GM18867 (cell line): ENCODE results near the gene KCNH3.
A peak's percentile ranks its signal among the peaks of the same experiment; 100 is the strongest.
"Not testable (repeated sequence)": the region's sequence is repeated elsewhere in the genome, so short reads cannot be mapped to it uniquely, and the experiment has no call there.

Experiments used
- ATAC-seq: cut with Tn5 transposase; IDR thresholded peaks from one replicate; pipeline ENCODE4 v1.9.1; 2021; ENCODE audit warnings: mild to moderate bottlenecking, moderate library complexity; ENCODE audit not compliant: unreplicated experiment

Gene KCNH3, protein sequence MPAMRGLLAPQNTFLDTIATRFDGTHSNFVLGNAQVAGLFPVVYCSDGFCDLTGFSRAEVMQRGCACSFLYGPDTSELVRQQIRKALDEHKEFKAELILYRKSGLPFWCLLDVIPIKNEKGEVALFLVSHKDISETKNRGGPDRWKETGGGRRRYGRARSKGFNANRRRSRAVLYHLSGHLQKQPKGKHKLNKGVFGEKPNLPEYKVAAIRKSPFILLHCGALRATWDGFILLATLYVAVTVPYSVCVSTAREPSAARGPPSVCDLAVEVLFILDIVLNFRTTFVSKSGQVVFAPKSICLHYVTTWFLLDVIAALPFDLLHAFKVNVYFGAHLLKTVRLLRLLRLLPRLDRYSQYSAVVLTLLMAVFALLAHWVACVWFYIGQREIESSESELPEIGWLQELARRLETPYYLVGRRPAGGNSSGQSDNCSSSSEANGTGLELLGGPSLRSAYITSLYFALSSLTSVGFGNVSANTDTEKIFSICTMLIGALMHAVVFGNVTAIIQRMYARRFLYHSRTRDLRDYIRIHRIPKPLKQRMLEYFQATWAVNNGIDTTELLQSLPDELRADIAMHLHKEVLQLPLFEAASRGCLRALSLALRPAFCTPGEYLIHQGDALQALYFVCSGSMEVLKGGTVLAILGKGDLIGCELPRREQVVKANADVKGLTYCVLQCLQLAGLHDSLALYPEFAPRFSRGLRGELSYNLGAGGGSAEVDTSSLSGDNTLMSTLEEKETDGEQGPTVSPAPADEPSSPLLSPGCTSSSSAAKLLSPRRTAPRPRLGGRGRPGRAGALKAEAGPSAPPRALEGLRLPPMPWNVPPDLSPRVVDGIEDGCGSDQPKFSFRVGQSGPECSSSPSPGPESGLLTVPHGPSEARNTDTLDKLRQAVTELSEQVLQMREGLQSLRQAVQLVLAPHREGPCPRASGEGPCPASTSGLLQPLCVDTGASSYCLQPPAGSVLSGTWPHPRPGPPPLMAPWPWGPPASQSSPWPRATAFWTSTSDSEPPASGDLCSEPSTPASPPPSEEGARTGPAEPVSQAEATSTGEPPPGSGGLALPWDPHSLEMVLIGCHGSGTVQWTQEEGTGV

DNA sequence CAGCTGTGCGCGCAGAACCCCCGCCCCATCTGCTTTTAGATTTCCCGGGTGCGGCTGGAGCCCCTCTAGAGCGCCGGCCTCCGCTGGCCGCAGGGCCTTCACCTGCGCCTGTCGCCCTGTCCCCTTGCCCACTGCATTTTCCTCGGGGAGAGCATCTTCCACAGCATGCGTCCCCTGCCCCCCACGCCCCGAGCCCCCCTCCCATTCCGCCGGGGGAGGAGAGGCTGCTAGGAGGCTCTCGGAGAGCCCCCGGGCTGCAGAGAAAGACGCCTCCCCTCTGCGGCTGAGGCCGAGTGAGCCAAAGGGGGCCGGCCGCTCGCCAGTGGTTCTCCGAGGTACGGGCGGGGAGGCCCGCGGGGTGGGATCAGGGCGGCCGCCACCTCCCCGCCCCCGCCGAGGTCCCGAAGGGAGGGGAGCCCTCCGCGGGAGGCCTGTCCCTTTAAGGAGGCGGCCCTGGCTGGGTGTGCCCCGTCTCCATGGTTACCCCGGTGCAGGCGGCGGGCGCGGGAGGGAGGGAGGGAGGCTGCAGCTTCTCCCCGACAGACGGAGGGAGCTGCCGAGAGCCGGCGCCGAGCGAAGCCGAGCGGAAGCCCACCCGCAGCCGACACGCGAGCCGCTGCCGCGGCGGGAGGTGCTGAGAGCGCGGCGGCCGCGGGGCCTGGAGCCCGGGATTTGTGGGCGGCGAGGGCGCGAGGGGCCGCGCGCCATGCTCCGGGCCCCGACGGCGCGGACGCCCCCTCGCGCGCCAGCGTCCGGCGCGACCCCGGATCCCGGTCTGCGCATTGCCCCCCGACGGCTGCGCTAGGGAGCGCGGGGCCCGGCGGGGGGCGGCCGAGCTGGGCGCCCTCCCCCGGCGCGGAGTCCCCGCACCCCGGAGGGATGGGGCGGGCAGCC, at the start of gene KCNH3:
Gene KCNH3 (plus strand): TSS at position 521 of the 894 bp plus-strand sequence. CDS start 387 bp downstream, outside the sequence.
- peak; percentile 68 for ATAC-seq

DNA sequence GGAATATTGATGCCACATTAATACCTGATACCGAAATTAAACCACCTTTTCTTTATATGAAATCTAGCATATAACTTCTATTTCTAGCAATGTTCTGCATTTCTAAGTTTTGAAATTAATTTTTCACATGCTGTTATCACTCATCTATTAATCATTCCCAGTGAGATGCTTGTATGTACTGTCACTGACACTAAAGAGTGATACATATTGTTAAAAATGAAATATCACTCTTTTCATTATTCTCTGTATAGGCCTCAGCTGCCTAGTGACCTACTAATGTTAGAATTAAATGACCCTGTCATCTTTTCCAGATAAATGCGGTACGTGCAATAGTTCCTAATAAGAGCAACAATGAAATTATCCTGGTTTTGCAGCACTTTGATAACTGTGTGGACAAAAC, 49.7 kb upstream of the KCNH3 start:
- no peak for ATAC-seq

DNA sequence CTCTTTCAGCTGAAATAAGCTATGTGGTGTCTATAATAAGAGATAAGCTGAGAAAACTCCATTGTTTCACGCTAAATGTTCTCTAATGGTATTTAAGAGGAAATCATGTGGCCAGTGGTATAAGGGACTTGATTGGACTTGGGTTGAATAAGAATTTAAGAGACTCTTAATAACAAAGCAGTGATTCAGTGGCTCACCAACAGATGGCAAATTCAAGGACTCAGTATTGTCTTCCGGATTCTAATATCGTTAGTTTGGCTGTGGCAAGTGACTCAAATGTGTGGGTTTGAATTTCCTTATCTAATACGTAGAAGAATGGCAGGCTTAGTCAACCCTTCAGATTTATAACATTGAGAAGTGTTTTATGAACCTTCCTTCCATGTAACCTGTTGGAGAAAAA, 49.1 kb upstream of the KCNH3 start:
- no peak for ATAC-seq

DNA sequence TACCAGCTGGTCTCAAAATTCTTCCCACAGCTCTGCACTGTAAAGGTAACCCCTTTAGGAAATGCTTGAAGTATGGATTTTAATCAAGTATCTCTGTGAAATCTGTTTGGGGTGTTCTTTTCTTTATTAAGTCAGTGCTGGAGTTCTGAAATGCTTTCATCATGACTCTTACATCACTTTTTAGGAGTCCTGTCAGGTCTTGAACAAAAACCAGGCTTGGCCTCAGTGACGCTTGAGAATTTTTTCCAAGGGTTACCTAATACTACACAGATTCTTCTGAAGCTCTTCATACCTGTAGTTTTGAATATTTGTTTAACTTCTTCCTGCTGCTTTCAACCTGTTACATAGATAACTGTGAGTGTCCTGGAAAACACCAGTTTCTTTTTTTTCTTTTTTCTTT, 47.0 kb upstream of the KCNH3 start:
- ATAC-seq, result no peak

DNA sequence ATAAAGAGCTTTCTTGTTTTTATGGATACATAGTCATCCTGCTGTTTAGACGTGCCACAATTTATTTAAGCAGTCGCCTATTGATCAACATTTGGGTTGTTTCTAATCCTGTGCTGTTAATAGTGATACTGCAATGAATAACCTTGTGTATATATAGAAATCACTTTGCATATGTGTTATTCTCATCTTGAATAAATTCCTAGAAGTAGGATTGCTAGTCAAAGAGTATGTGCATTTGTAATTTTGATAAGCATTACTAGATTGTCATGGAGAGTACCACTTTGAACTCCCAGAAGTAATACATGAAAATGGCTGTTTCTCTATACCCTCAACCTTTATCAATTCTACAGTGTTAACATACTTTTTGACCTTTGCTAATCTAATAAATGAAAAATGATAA, 44.9 kb upstream of the KCNH3 start:
- ATAC-seq, result no peak

DNA sequence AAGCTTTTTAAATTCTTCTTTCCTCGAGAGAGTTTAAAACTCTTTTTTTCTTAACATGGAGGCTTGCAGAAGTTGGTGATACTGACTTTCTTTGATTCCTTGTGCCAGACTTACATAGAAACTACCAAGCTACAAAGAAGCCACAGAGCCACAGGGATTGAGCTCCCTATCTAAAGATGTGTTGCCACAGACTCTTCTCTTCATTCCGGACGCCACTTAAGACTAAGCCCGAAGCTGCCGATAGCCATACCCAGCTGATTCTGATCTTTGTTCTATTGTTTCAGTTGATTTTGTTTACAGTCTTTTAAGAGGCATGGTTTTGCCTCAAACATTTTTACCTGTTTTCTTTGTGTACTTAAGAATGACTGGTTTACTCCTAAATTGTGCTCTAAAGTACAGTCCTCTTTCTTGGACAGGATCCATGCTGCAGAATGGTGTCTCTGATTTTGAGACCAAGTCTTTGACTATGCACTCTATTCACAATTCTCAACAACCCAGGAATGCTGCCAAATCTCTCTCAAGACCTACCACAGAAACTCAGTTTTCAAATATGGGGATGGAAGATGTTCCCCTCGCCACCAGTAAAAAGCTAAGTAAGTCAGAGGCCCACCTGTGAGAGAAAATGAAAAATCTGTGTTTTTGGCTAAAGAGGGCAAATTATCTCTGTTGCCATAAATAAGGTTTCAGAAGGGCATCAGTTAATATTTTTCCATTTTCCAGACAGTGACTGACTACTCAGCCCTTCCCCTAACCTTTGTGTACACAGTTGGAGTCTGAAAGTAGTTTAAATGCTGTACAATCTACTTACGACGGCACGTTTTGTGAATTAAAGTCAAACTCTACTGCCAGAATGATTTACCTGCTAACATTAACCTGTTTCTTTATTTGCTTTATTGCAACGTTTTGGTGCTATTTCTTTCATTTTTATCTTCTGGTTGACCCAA, 42.1 kb upstream of the KCNH3 start:
- no peak for ATAC-seq

DNA sequence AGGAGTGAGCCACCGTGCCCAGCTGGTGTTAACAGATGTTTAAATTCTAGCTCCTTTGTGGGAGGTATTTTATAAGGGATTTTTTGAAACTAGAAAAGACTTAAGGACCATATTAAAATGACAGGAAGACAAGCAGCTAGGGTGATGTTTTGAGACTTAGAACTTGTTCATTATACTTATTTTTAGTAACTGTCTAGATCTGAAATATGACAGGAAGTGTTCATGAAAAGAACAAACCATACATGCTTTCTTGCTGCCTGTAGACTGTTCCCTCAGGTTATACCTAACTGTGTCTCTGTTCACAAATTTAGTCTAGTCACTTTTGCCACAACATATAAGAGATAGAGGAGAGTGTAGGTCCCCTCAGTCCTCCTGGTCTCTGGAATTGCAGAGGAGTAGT, 36.9 kb upstream of the KCNH3 start:
- no peak for ATAC-seq

DNA sequence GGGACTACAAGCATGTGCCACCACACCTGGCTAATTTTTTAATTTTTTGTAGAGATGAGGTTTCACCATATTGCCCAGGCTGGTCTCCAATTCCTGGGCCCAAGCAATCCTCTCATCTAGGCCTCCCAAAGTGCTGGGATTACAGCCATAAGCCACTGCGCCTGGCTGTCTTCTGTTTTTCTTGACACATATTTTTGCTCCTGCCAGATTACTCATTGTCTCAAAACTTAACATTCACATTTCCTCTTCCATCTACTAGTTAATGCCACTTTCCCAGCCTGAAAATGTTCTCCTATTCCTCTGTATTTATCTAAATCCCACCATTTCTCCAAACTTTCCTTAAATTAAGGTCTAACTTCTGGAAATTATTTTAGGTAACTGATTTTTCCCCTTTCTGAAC, 36.2 kb upstream of the KCNH3 start:
- no peak for ATAC-seq

DNA sequence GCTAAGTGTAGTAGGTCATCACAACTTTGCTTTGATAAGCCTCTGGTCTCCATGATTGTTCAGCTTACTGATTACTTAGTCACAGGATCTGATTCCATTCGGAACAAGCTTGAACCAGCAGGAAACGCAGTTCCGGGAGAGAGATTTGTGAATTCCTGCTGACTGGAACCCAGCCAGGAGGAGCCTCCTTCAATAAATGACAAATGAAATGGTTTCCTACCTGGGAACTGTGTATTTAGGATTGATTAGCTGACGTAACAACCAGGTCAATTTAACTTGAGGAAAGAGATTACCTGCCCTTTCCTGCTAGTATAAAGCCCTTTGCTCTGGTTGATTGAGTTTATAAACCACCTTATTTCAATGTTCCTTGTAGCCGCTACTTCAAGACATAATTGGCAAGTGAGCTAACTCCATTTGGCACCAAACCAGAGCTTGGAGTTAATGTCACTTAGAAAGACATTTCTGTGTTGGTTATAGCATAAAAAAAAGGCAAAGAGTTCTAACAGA, 35.1 kb upstream of the KCNH3 start:
- ATAC-seq, result no peak

DNA sequence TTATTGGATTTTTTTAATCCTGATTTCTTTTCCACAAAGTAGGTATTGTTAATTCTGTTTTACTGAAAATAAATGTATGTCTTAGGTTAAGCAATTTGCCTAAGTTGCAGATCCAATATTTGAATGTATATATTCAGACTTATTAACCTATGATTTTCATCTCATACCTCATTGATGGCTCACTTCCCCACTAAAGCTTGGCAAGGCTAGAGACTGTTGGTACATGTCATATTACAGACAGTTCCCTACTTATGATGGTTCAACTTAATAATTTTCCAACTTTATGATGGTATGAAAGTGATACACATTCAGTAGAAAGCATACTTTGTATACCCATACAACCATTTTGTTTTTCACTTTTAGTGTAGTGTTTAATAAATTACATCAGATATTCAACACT, 33.2 kb upstream of the KCNH3 start:
- ATAC-seq, result no peak

DNA sequence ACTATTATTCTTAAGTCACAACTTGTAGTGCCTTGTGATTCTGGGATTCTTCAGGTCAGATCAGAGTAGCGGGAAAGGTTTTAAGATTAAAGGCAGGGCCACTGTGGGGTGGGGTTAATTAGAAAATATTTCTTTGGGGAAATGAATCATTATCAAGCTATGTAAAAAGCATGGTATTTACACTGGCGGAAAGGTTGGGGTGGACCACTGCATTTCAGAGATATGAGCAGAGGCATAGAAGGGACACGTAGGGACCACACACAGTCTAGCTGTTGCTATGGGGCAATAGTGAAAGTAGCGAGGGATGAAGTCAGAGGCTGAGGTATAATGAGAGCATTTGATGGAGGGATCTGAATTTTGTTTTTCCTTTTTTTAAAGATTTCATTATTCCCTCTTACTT, 31.7 kb upstream of the KCNH3 start:
- ATAC-seq, result no peak

DNA sequence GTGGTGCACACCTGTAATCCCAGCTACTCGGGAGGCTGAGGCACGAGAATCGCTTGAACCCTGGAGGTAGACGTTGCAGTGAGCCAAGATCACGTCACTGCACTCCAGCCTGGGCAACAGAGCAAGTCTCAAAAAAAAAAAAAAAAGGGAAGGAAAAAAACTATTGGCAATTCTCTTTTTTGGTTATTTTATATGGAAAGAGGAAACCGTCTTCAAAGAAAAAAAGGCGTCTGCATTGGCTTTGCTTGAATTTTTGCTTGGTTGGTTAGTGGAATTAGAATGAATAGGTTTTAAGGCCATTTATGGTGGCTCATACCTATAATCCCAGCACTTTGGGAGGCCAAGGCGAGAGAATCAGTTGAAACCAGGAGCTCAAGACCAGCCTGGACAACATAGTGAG, 29.1 kb upstream of the KCNH3 start:
- not testable (repeated sequence) for ATAC-seq

DNA sequence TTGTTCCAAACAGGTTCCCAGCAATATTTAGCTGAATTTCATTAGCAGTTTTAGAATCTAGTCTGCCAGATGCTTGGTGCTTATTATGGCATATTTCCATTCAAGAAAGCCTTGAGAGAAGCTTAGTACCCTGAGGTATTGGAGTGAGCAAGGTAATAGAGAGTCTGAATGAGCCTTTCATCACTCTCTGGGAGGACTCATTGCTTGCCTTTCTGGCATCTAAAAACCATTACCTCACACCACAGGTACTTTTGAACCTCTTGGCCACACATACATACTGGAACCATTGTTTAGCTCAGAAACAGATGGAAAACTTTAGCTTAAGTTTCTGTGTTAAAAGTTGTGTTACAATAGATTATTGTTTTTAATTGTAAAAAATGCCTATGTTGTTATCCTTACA, 27.4 kb upstream of the KCNH3 start:
- ATAC-seq, result no peak

DNA sequence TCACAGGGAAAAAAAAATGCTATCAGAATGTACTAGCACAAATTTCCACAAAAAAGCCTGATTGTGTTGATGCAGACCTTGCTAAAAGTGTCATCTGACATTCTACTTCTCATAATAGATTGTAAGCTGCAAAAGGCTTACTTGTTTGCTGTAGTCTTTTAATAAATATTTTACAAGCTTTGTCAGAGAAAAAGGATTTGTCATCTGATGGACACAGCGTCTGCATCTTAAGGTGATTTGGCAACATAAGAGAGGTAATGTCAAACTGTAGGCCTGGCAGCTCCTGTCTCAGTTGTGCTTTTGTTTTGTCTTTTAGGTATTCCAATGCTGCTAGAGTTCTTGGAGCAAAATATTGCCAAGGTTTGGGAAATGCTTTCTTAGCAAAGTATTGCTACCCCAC, 26.3 kb upstream of the KCNH3 start:
- no peak for ATAC-seq

DNA sequence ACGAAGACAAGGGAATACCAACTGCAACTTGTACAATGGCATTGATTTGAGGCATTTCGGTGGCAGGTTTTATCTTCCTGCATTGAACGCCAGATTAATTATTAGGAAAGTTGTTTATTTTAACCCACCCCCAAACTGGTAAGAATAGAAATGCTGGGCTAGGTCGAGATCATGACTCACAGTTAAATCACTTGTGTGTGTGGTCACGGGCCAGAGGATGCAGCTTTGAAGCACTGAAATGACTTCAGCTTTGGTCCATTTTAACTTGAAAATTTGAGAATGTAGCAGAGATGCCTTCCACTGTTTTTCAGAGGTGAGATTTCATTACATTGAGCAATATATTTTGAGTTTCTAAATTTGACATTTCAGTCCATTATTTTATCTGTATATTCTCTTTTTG, 23.6 kb upstream of the KCNH3 start:
- no peak for ATAC-seq

DNA sequence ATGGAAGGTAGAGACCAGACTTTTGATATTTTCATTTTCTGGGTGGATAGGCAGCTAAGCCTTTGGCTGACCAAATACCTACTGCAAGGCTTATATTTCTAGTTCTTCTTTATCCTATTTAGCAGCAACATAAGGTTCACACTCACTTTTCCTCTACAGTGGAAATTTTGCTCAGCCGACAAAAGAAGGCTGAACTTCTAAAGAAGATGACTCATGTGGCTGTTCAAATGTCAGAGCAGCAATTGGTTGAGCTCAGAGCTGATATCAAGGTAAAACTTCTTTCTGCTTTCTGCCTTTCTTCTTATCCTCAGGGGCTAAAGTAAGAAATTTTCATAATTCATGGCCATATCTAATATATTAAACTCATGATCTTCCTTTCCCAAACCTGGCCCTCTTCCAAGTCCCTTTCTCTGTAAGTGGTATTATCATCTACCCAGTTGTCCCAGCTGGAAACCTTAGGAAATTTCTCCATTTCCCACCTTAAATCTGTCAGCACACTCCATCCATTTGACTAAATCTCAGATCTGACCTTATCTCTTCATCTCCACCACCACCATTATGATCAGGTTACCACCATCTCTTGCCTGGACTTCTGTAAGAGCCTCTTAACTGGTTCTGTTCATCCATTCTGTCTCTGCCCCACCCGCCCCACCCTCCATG, 19.8 kb upstream of the KCNH3 start:
- ATAC-seq, result no peak

DNA sequence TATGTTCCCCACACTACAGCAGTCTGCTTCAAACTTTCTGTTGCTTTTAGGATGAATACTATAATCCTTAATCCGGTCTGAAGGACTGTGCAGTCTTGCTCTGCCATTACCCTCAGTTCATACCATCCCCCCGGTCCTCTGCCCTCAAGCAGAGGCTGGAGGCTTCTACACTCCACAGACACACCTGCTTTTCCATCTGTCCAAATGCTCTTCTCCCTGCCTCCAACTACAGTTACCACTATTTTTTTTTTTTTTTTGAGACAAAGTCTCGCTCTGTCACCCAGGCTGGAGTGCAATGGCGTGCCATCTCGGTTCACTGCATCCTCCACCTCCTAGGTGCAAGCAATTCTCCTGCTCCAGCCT, 19.3 kb upstream of the KCNH3 start:
- no peak for ATAC-seq

DNA sequence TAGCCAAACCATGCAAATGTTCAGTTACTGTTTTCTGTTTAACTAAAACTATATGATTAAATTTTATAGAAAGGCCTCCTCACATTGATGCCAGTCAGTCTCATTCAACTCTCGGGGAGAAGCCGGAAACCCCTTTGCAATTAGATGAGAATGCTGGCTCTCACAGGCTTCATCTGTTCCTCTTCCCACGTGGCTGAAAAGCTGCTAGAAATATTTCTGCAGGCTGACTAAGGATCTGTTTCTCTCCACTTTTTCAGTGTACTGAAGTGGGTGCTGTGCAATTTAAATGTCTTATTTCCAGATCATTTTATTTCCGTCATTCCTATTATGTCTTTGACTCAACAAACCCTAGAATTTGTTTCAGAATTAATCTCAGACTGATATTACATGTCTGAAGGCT, 17.4 kb upstream of the KCNH3 start:
- ATAC-seq, result no peak
